SU-DHL-6 (cell line): ENCODE data around the gene NEGR1.

Experiments
- CTCF ChIP-seq: fragments of 200-600 bp; sonication (generic); IDR thresholded peaks from one replicate; pipeline ENCODE4 v1.5.1; 2017; ENCODE audit warnings: antibody characterized with exemption, mild to moderate bottlenecking, low read length, moderate library complexity; ENCODE audit not compliant: insufficient read depth, poor library complexity, severe bottlenecking
- EZH2phosphoT487 ChIP-seq: fragments of 200-600 bp; sonication (generic), shearing (Covaris generic); conservative IDR thresholded peaks from 2 replicates; pipeline ENCODE4 v1.6.1; 2018; ENCODE audit warnings: mild to moderate bottlenecking, antibody characterized with exemption, low read length, moderate library complexity, mixed read lengths

GRCh38 chr1:71834601-71835441 is 447.5 kb downstream of the NEGR1 start:
- no peak for TF ChIP-seq CTCF
- no peak for TF ChIP-seq EZH2phosphoT487
